ENCODE data around the gene CNNM2.
A peak's percentile ranks its signal among the peaks of the same experiment; 100 is the strongest.

The CNNM2 gene

GRCh38 chr10:102917962-102918816 is at the start of gene CNNM2:
CNNM2 (plus strand) TSS chr10:102918294; CDS start chr10:102918481, 187 bp downstream.
- peak; percentile 87 for DNase-seq

- no peak for DNase-seq
Observed at GRCh38 chr10:102868911-102869257, 49.2 kb upstream of the CNNM2 start.

- DNase-seq = peak; percentile 17
Observed at GRCh38 chr10:102869258-102870198, 48.6 kb upstream of the CNNM2 start, which contains the start of gene AS3MT. AS3MT (plus strand) TSS chr10:102869470; CDS start chr10:102869593, 123 bp downstream.

- no peak for DNase-seq
Observed at GRCh38 chr10:102870221-102870620, 47.9 kb upstream of the CNNM2 start.

DNA sequence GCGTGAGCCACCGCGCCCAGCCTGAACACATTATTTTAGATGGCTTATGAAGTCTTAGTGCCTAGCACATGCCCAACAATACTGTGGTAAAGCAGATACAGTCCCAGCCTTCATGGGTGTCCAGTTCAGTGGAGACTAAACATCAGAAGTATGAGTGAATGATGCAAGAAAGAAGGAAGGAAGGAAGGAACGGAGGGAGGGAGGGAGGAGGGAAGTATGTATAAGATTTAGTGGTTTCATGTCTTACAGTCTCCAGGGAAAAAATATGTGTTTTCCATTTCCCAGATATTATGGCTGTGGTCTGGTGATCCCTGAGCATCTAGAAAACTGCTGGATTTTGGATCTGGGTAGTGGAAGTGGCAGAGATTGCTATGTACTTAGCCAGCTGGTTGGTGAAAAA is 45.9 kb upstream of the CNNM2 start:
- no peak for DNase-seq

- DNase-seq = no peak
Observed at GRCh38 chr10:102876747-102877153, 41.3 kb upstream of the CNNM2 start.

DNA sequence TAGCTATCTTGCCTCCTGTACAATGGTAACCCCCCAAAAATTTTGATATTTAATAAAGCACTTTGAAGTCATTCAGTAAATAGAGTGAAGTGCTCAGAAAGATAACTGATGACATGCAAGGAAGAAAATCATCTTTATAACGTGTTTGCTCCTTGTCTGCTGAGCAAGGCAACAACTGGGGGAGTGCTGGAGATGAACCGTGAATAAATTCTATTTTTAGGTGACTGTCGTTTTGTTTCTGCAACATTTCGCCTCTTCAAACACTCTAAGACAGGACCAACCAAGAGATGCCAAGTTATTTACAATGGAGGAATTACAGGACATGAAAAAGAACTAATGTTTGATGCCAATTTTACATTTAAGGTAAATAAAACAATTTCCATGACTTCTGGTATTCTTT is 39.5 kb upstream of the CNNM2 start:
- no peak for DNase-seq

DNA sequence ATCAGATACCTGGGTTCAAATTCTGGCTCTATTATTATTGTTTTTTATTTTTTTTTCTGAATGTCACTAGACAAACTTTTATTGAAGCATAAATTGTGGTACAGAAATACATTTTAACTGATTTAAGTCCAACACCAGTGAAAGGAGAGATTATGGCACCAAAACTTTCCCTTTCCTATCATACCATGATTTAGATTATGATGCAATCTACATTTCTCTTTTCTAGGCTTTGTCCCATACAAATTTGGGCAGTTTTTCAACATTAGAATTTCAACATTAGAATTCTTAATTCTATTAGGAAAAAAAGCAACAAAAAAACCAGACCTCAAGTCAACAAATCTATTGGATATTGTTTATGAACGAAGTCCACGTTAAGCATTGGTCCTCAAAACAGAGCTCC is 37.8 kb upstream of the CNNM2 start:
- no peak for DNase-seq

GRCh38 chr10:102888048-102888447 is 30.0 kb upstream of the CNNM2 start:
- DNase-seq = no peak

DNA sequence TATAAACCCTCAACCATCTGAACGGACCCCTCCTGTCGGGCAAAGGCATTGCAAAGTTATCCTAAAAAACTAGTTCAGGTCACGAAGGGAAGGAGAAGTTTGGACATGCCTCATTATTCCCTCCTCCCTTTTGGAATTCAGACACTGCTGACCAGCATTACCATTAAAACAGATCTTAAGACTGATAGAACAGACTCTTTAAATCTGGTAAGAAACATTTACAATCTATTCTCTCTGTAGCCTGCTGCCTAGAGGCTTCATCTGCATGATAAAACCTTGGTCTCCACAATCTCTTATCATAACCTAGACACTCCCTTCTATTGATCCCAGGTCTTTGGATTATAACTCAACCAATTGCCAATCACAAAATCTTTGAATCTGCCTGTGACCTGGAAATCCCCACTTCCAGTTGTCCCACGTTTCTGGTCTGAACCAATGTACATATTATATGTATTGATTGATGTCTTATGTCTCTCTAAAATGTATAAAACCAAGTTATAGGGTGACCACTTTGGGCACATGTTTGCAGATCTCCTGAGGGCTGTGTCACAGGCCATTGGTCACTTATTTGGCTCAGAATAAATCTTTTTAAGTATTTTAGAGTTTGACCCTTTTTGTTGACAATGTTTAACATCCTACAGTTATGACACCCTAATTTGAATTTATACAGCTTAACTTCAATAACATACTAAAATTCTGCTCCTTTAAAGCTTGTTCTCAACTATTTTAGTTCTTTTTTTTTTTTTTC is 23.5 kb upstream of the CNNM2 start:
- DNase-seq = no peak

DNA sequence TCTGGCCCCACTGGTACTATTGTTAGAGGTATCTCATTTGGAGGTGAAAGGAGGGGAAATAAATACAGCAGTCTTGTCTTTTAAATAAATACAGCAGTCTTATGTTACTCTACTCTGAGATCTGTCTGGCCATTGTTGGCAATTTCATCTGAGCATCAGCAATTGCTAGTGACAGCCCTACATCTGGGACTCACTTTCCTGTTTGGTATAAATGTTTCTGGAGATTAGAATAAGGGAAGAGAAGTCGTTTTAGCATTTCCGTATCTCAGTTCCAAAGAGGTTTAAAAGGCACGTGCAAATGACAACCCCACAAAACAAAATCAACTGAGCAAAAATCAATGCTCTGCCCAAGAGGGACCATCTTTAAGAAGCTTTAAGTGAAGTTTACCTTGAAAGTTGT is 18.1 kb upstream of the CNNM2 start:
- DNase-seq = no peak

DNA sequence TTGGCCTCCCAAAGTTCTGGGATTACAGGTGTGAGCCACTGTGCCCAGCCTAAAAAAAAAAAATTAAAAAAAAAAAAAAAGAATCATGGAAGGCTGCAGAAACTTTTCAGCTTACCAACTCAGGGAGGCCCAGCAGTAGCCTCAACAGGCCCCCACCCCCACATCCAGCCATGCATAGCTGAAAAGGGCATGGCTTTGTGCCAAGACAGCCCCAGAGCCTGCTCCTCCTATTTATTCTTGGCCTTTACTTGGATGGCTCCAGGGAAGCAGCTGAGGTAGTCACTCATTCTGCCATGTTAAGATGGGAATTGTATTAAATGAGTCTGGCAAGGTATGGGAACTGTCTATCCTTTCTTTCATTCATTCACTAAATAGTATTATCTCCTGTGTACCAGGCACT is 13.7 kb upstream of the CNNM2 start:
- DNase-seq = no peak

DNA sequence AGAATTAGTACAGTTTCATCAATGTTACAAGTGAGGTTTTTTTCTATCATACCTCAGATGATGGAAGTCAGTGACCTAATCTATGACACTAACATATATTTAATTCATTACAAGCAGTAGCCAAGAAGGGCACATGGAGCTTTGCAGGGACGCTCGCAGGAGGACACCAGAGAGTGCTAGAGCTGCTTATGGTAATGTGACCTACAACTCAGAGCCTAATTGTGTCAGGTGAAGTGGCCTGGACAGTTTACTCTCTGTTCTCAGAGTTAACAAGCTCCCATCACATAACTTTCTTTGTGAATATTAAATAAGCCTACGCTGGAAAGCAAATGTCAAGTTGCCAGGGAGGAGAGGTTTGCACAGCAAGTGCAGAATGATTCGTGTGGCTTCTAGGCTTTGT is 11.6 kb upstream of the CNNM2 start:
- DNase-seq = no peak

DNA sequence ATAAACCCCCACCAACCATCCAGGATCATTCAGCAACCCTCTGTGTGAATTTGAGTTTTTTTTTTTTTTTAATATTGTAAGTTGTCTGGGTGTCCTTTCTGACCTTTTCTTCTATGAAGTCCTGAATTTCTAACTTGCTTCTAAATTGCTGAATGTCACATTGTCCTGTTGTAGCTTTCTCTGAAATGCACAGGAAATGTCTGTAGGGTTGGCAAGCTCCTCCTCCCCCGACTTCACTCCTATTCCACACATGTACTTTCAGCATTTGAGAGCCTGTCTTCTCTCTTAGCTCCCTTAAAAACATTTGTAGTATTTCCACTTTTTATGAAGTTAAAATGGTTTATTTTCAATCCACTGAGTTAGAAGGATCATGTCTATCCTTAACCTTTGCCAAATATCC is 3.3 kb upstream of the CNNM2 start:
- DNase-seq = no peak

- no peak for DNase-seq
Observed at GRCh38 chr10:102916173-102916572, 1.9 kb upstream of the CNNM2 start.

GRCh38 chr10:102917314-102917961 is 656 bp upstream of the CNNM2 start:
- DNase-seq = peak; percentile 21

- peak; percentile 1 for DNase-seq
Observed at GRCh38 chr10:102918817-102919245, 737 bp downstream of the CNNM2 start.

- no peak for DNase-seq
Observed at GRCh38 chr10:102919246-102919959, 1.3 kb downstream of the CNNM2 start.

DNA sequence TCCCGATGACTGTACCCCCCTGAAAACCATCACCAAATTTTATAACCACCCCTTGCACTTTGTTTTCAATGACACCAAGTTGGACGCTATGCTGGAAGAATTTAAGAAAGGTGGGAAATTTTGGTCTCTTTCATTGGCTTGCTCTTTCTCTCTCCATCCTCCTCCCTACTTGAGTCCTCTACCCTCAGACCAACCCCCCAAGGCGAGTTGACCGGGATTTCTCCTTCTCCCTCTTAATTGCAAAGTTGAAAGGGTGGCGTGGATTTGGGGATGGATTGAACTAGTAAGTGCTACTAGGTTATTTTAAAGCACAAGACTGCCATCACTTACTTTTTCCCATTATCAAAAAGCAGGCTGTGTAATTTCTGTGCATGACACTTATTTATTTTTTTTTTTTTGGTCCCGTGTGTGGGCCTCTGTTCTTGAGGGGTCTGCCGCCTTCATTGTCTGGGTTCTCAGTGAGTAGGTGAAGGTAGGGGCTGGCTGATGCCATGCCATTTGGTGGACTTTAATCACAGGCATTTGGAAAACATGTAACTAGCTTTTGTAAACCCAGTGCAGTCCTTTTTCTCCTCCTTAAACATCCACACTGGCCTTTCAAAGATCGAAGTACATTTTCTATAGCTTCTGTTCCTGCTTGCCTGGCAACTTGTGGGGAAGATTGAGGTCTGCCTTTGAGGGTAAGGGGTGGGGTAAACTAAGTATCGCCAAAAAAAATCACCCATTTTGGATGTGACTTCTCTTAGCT is 2.1 kb downstream of the CNNM2 start:
- DNase-seq = no peak

- no peak for DNase-seq
Observed at GRCh38 chr10:102923601-102924000, 5.5 kb downstream of the CNNM2 start.

- no peak for DNase-seq
Observed at GRCh38 chr10:102926842-102927241, 8.7 kb downstream of the CNNM2 start.

All from DMS79 treated with DMSO at 0.1 percent for 48 hours (cell line).